ENCODE measurements around the gene MYLK4. TPM values are rescaled to one million over a fixed set of nuclear protein-coding genes. Genes with fewer than 3 reads are reported as not detected.

The MYLK4 gene
- total RNA-seq, 4 donors from 2014 or later: 0.65 to 1.5 (median 0.93) TPM

DNA sequence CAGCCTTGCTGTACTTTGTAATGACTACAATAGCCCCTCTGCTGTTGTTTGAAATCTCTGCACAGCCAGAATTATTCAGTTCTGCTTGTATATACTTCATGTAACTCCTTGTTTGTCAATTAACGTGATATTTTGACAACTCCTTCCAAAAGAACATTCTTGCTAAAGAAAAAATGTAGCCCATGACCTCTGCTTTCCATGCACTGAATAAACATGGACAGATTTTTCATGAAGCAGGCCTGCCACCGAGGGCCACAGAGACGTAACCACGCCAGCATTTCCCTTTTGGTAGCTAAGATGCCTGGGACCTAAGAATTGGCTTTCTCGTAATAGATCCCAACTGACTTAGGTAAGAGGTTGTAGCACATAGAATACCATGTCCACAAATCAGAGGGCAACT, 135.9 kb downstream of the MYLK4 start:
- TF ChIP-seq, protein P1, sequence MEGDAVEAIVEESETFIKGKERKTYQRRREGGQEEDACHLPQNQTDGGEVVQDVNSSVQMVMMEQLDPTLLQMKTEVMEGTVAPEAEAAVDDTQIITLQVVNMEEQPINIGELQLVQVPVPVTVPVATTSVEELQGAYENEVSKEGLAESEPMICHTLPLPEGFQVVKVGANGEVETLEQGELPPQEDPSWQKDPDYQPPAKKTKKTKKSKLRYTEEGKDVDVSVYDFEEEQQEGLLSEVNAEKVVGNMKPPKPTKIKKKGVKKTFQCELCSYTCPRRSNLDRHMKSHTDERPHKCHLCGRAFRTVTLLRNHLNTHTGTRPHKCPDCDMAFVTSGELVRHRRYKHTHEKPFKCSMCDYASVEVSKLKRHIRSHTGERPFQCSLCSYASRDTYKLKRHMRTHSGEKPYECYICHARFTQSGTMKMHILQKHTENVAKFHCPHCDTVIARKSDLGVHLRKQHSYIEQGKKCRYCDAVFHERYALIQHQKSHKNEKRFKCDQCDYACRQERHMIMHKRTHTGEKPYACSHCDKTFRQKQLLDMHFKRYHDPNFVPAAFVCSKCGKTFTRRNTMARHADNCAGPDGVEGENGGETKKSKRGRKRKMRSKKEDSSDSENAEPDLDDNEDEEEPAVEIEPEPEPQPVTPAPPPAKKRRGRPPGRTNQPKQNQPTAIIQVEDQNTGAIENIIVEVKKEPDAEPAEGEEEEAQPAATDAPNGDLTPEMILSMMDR (IDR thresholded peaks at IDR 0.05; ENCODE audit: low read depth): no peak

- TF ChIP-seq, protein P1 (IDR thresholded peaks at IDR 0.05; ENCODE audit: low read depth): no peak
These were observed 136.6 kb downstream of the MYLK4 start for GRCh38 chr6:2614155-2614554.

Other genes starting within 250 kb of the MYLK4 start
- gene WRNIP1, start 14.5 kb upstream of the MYLK4 start, total RNA-seq: 10 to 100 TPM; 17.4 to 38.4 (median 34.0) TPM
- gene SERPINB1, start 90.9 kb upstream of the MYLK4 start, total RNA-seq: 10 to 100 TPM; 33.3 to 48.9 (median 42.1) TPM
- gene SERPINB9, start 152.4 kb upstream of the MYLK4 start, total RNA-seq: 1 to 10 TPM; 4.7 to 8.3 (median 5.8) TPM
- 100 to 1,000 TPM; 111 to 243 (median 166) TPM for gene SERPINB6, start 220.6 kb upstream of the MYLK4 start, total RNA-seq
- gene NQO2, start 249.0 kb upstream of the MYLK4 start, total RNA-seq: 10 to 100 TPM; 37.2 to 89.7 (median 43.3) TPM

Measured in subcutaneous adipose tissue (tissue), 4 donors.